ENCODE results near the gene DSCAML1. TPM values are rescaled to one million over a fixed set of nuclear protein-coding genes. Genes with fewer than 3 reads are reported as not detected.

The DSCAML1 gene
- total and polyA plus RNA-seq, 2 of the 8 experiments (the other 6 are each of a cell fraction or from before 2014, with no cell fraction given), result 0.19 to 0.24 TPM

GRCh38 chr11:117712530-117712929 lies 84.5 kb downstream of the DSCAML1 start:
- Histone ChIP-seq H2BK120ac (replicated peaks; ENCODE audit: low read depth, low read length) (no peak overlapping the region), H3K4ac (replicated peaks; ENCODE audit: insufficient read length, low read depth, low read length) (no peak overlapping the region), H3K27ac (ENCODE audit: low read depth, low read length) (no peak overlapping the region), H3K14ac (ENCODE audit: insufficient read length) (no peak overlapping the region), H3K23me2 (ENCODE audit: low read depth, low read length) (no peaks in the 10 kb centered on the region), H3K4me1 (replicated peaks in 1 of 4; ENCODE audit: control insufficient read depth in 3 of 4, insufficient read depth in 4 of 4, low read length in 3 of 4) (peaks cover 0 to 12% (median 1%) of the 10 kb centered on the region in 4 experiments; a peak in 4 of 7 replicates), H3K36me3 (ENCODE audit: control insufficient read depth in 2 of 4, insufficient read depth in 4 of 4, low read length in 3 of 4) (no peaks in the 10 kb centered on the region), H3K56ac (replicated peaks; ENCODE audit: insufficient read length, low read depth, low read length) (no peak overlapping the region), H4K8ac (ENCODE audit: extremely low read depth, insufficient read depth, low read length) (no peak overlapping the region; the same call in 1 of the 2 replicates), H3K4me3 (ENCODE audit: extremely low read depth in 1 of 4, insufficient read depth in 2 of 4, low read depth in 3 of 4, low read length in 4 of 4) (no peak overlapping the region), H3K18ac (ENCODE audit: extremely low read depth, low read length) (no peak overlapping the region), H3K27me3 (replicated peaks in 1 of 4; ENCODE audit: control insufficient read depth in 3 of 4, extremely low read depth in 1 of 4, insufficient read depth in 3 of 4, low read length in 3 of 4) (no peaks in the 10 kb centered on the region), H2BK15ac (ENCODE audit: low read length) (no peak overlapping the region), H3K79me1 (ENCODE audit: low read depth, low read length) (no peaks in the 10 kb centered on the region), H2BK12ac (ENCODE audit: low read depth, low read length) (no peak overlapping the region), H3K23ac (ENCODE audit: insufficient read length) (no peak overlapping the region), H3K4me2 (ENCODE audit: insufficient read depth in 1 of 2, low read depth in 2 of 2, low read length in 2 of 2) (no peak overlapping the region), H3K9me3 (ENCODE audit: insufficient read depth in 2 of 2, low read depth in 1 of 2, low read length in 1 of 2) (no peaks in the 10 kb centered on the region), H2AK5ac (ENCODE audit: low read depth, low read length) (no peak overlapping the region), H3K79me2 (ENCODE audit: control insufficient read depth in 1 of 2, insufficient read depth in 2 of 2, low read length in 2 of 2) (no peaks in the 10 kb centered on the region), H2AFZ (ENCODE audit: low read length) (no peak overlapping the region), H4K20me1 (replicated peaks in 1 of 2; ENCODE audit: control insufficient read depth in 1 of 2, insufficient read depth in 2 of 2, low read length in 2 of 2) (peaks cover 0 to under 1% of the 10 kb centered on the region in 2 experiments), H3K9ac (replicated peaks in 1 of 4; ENCODE audit: extremely low read depth in 1 of 4, low read depth in 3 of 4, low read length in 3 of 4) (no peak overlapping the region), H4K5ac (ENCODE audit: insufficient read length, low read depth, low read length) (no peak overlapping the region), H2BK5ac (ENCODE audit: low read depth, low read length) (no peak overlapping the region), H4K91ac (replicated peaks; ENCODE audit: insufficient read length, low read length) (no peak overlapping the region), H2BK20ac (ENCODE audit: low read length) (no peak overlapping the region)
- ChIA-PET CTCF (ENCODE audit: partially characterized antibody) (interaction anchor here (1.2 to 3.0 kb wide), 3 partner anchors 16 to 269 kb away, joined by 4 to 8 read pairs (median 4); no protein-coding TSS in a partner anchor), POLR2A (ENCODE audit: partially characterized antibody) (interaction anchor here (1.3 to 1.4 kb wide), 2 partner anchors 14 to 22 kb away, joined by 3 read pairs; no protein-coding TSS in a partner anchor)
- DNase-seq (ENCODE audit: low read depth in 1 of 2, low spot score in 2 of 2) (no peak), FAIRE-seq (no peak)
- 89% methylated on average over 10 of the region's 13 CpGs; no CpG with 5 or more reads in 1 of the 2 experiments for WGBS, 2 experiments (ENCODE audit: extremely low coverage in 1 of 2, insufficient coverage in 1 of 2, insufficient read length in 1 of 2, insufficient replicate concordance in 2 of 2, low coverage in 1 of 2, low lambda C conversion rate in 2 of 2, missing lambda C conversion rate in 1 of 2)
- no peak for TF ChIP-seq BACH1 (IDR thresholded peaks at IDR 0.05; ENCODE audit: low read length)
- no peak for TF ChIP-seq KDM4A (IDR thresholded peaks at IDR 0.05; ENCODE audit: low read depth, low read length, severe bottlenecking)
- no peak for TF ChIP-seq GTF2F1 (IDR thresholded peaks at IDR 0.05; ENCODE audit: borderline replicate concordance, low read depth, low read length)
- no peak for TF ChIP-seq EP300 (IDR thresholded peaks at IDR 0.05; ENCODE audit: borderline replicate concordance in 1 of 2, low read depth in 2 of 2, low read length in 2 of 2)
- TF ChIP-seq CREB1 (IDR thresholded peaks at IDR 0.05), result no peak
- TF ChIP-seq SP4 (IDR thresholded peaks at IDR 0.05; ENCODE audit: low read length), result no peak
- TF ChIP-seq NANOG (IDR thresholded peaks at IDR 0.05; ENCODE audit: insufficient read depth, low read depth, low read length, poor library complexity, severe bottlenecking), result no peak
- no peak for TF ChIP-seq POLR2A (IDR thresholded peaks at IDR 0.05; ENCODE audit: control extremely low read depth in 1 of 2, low read depth in 2 of 2, low read length in 2 of 2)

Measured in H1 (cell line).